Sigmoid colon (tissue), 7 donors: ENCODE data around the gene PRH1. TPM values are rescaled to one million over a fixed set of nuclear protein-coding genes. Genes with fewer than 3 reads are reported as not detected.

Source experiments
- DNase-seq: peaks from one replicate; pipeline ENCODE4 v3.0.0-alpha.2; 2019
- H3K27ac ChIP-seq, 4 donors: fragments of 200-600 bp; sonication (generic); one replicate each; pipeline ENCODE4 v1.5.1; 2016 to 2019; ENCODE audit warnings: mild to moderate bottlenecking in 1 of 4
- H3K27me3 ChIP-seq, 3 donors: fragments of 200-600 bp; sonication (generic); one replicate each; pipeline ENCODE4 v1.5.1; 2019; ENCODE audit warnings: mild to moderate bottlenecking in 1 of 3
- H3K36me3 ChIP-seq, 4 donors: fragments of 200-600 bp; sonication (generic); one replicate each; pipeline ENCODE4 v1.5.1; 2016 to 2019
- H3K4me1 ChIP-seq, 4 donors: fragments of 200-600 bp; sonication (generic); one replicate each; pipeline ENCODE4 v1.5.1; 2017 to 2019
- H3K4me3 ChIP-seq, 4 donors: fragments of 200-600 bp; sonication (generic); one replicate each; pipeline ENCODE4 v1.5.1; 2017 to 2019; ENCODE audit warnings: mild to moderate bottlenecking in 2 of 4, moderate library complexity in 1 of 4
- H3K9me3 ChIP-seq, 4 donors: fragments of 200-600 bp in 3 of 4; sonication (generic) in 3 of 4; one replicate each; pipeline versions ENCODE4 v1.5.1 to v1.6.1; 2013 to 2019
- CTCF ChIP-seq, 4 experiments: fragments of 450-650 bp in 3 of 4; fragments of 200-600 bp in 1 of 4; IDR thresholded peaks; one replicate each; pipeline ENCODE4 v1.5.1; 2016 to 2019; ENCODE audit warnings: antibody characterized with exemption in 4 of 4, mild to moderate bottlenecking in 3 of 4, moderate library complexity in 2 of 4
- EP300 ChIP-seq, 4 donors: sonication (generic); formaldehyde crosslinking; IDR thresholded peaks; one replicate each; pipeline ENCODE4 v1.6.1; 2017; ENCODE audit warnings: antibody characterized with exemption in 4 of 4
- POLR2A ChIP-seq, 2 donors: fragments of 450-650 bp; IDR thresholded peaks; one replicate each; pipeline ENCODE4 v1.6.1; 2016; ENCODE audit warnings: antibody characterized with exemption in 2 of 2, mild to moderate bottlenecking in 2 of 2, moderate library complexity in 2 of 2
- POLR2AphosphoS5 ChIP-seq, 4 donors: sonication (generic); formaldehyde crosslinking; IDR thresholded peaks; one replicate each; pipeline ENCODE4 v1.6.1; 2017; ENCODE audit warnings: antibody characterized with exemption in 4 of 4
- WGBS, 2 donors: extraction: QIAGEN DNeasy Blood & Tissue Kit; methylation state at CpG; one replicate each; pipeline ENCODE4 v1.1.7; 2013; 5-methylcytosine and 5-hydroxymethylcytosine counted together
- intact Hi-C: fragments of 100-400 bp; cut with DNase I; formaldehyde crosslinking; loops from one replicate; pipeline ENCODE4 v1.15.1; 2023
- polyA plus RNA-seq, 3 donors: library from polyadenylated mRNA; stranded (reverse); fragments of 200-250 nt; gene quantifications; one replicate each; pipeline ENCODE4 v1.2.3, GENCODE V29; 2013
- total RNA-seq, 4 donors: library from RNA; depleted of rRNA; stranded (reverse); fragments of >200 nt; gene quantifications; one replicate each; pipeline ENCODE4 v1.1.0, GENCODE V29; 2016
- donor health status: healthy with polysubstance abuse.
- donor health status: Bipolar disorder and iron deficiency.
- donor health status: healthy.

Gene PRH1
- total and polyA plus RNA-seq, 7 donors = 2.1 to 53.9 (median 21.0) TPM; not detected in 1

GRCh38 chr12:10910380-10910779 lies 26.3 kb upstream of the PRH1 start:
- no peak for DNase-seq
- peaks cover 0 to under 1% (median 0%) of the 10 kb centered on the region in 4 donors for H3K9me3 ChIP-seq
- TF ChIP-seq CTCF (IDR thresholded peaks at IDR 0.05) (no peak), POLR2AphosphoS5 (IDR thresholded peaks at IDR 0.05) (no peak), EP300 (IDR thresholded peaks at IDR 0.05) (no peak), POLR2A (IDR thresholded peaks at IDR 0.05) (no peak)
- H3K4me1 ChIP-seq = no peaks in the 10 kb centered on the region
- WGBS, 2 donors = 84 to 96% methylated on average over 8 of the region's 8 CpGs
- H3K27ac ChIP-seq = no peak overlapping the region
- H3K36me3 ChIP-seq = no peaks in the 10 kb centered on the region
- H3K4me3 ChIP-seq = no peak overlapping the region
- no peaks in the 10 kb centered on the region for H3K27me3 ChIP-seq
- intact Hi-C loops = no loop called here

GRCh38 chr12:10909462-10909861 lies 25.4 kb upstream of the PRH1 start, which contains the start of gene TAS2R13:
TAS2R13 (minus strand) TSS chr12:10909562; CDS start chr12:10909298, 264 bp downstream.
- DNase-seq = no peak
- 99 to 100% methylated on average over 1 of the region's 1 CpG for WGBS, 2 donors

GRCh38 chr12:10904686-10905085 lies 20.6 kb upstream of the PRH1 start:
- WGBS, 2 donors = 94 to 95% methylated on average over 4 of the region's 4 CpGs
- Histone ChIP-seq H3K9me3 (peaks cover 0 to 8% (median 7%) of the 10 kb centered on the region in 4 donors), H3K36me3 (no peaks in the 10 kb centered on the region), H3K27ac (no peak overlapping the region), H3K27me3 (no peaks in the 10 kb centered on the region), H3K4me3 (no peak overlapping the region), H3K4me1 (no peaks in the 10 kb centered on the region)
- no peak for TF ChIP-seq POLR2A (IDR thresholded peaks at IDR 0.05)
- no peak for TF ChIP-seq POLR2AphosphoS5 (IDR thresholded peaks at IDR 0.05)
- DNase-seq = no peak
- intact Hi-C loops = no loop called here

More at GRCh38 chr12:10909462-10909861, 25.4 kb upstream of the PRH1 start, which contains the start of gene TAS2R13:
- intact Hi-C loops = no loop called here
- TF ChIP-seq EP300 (IDR thresholded peaks at IDR 0.05) (no peak), CTCF (IDR thresholded peaks at IDR 0.05) (no peak), POLR2AphosphoS5 (IDR thresholded peaks at IDR 0.05) (no peak), POLR2A (IDR thresholded peaks at IDR 0.05) (no peak)
- Histone ChIP-seq H3K4me3 (no peak within 1 kb of the TSS), H3K4me1 (no peaks in the 10 kb centered on the region), H3K36me3 (no peaks in the 10 kb centered on the region), H3K27me3 (no peaks in the 10 kb centered on the region), H3K27ac (no peak within 1 kb of the TSS), H3K9me3 (peaks cover 0 to 7% (median under 1%) of the 10 kb centered on the region in 4 donors)

- no peaks in the 10 kb centered on the region for H3K36me3 ChIP-seq
- intact Hi-C loops = no loop called here
- no peaks in the 10 kb centered on the region for H3K27me3 ChIP-seq
- DNase-seq = no peak
- H3K27ac ChIP-seq = no peak overlapping the region
- no peak overlapping the region for H3K4me3 ChIP-seq
- no peak for TF ChIP-seq EP300 (IDR thresholded peaks at IDR 0.05)
- no peak for TF ChIP-seq POLR2A (IDR thresholded peaks at IDR 0.05)
- peaks cover 0 to 8% (median 7%) of the 10 kb centered on the region in 4 donors for H3K9me3 ChIP-seq
- WGBS, 2 donors = 95 to 97% methylated on average over 1 of the region's 1 CpG
- H3K4me1 ChIP-seq = no peaks in the 10 kb centered on the region
Measured at GRCh38 chr12:10901427-10901826, 17.4 kb upstream of the PRH1 start.

GRCh38 chr12:10900972-10901371 lies 16.9 kb upstream of the PRH1 start:
- no peak for DNase-seq
- H3K27me3 ChIP-seq = no peaks in the 10 kb centered on the region
- peaks cover 0 to 8% (median 7%) of the 10 kb centered on the region in 4 donors for H3K9me3 ChIP-seq
- no peak overlapping the region for H3K27ac ChIP-seq
- H3K4me1 ChIP-seq = no peaks in the 10 kb centered on the region
- intact Hi-C loops = no loop called here
- H3K36me3 ChIP-seq = no peaks in the 10 kb centered on the region
- WGBS, 2 donors = 94 to 98% methylated on average over 1 of the region's 1 CpG
- TF ChIP-seq POLR2AphosphoS5 (IDR thresholded peaks at IDR 0.05) = no peak
- TF ChIP-seq POLR2A (IDR thresholded peaks at IDR 0.05) = no peak
- TF ChIP-seq EP300 (IDR thresholded peaks at IDR 0.05) = no peak
- no peak for TF ChIP-seq CTCF (IDR thresholded peaks at IDR 0.05)
- no peak overlapping the region for H3K4me3 ChIP-seq

- no peak for DNase-seq
- TF ChIP-seq POLR2AphosphoS5 (IDR thresholded peaks at IDR 0.05) = no peak
- no peak for TF ChIP-seq POLR2A (IDR thresholded peaks at IDR 0.05)
- no peak for TF ChIP-seq EP300 (IDR thresholded peaks at IDR 0.05)
- TF ChIP-seq CTCF (IDR thresholded peaks at IDR 0.05) = no peak
- Histone ChIP-seq H3K4me1 (no peaks in the 10 kb centered on the region), H3K4me3 (no peak overlapping the region), H3K36me3 (no peaks in the 10 kb centered on the region), H3K27ac (no peak overlapping the region), H3K27me3 (no peaks in the 10 kb centered on the region), H3K9me3 (peaks cover 0 to 8% (median 7%) of the 10 kb centered on the region in 4 donors)
- intact Hi-C loops = no loop called here
- 93 to 96% methylated on average over 1 of the region's 1 CpG for WGBS, 2 donors
Measured at GRCh38 chr12:10900530-10900929, 16.5 kb upstream of the PRH1 start.
